ENCODE data around the gene DIP2C.

DNA sequence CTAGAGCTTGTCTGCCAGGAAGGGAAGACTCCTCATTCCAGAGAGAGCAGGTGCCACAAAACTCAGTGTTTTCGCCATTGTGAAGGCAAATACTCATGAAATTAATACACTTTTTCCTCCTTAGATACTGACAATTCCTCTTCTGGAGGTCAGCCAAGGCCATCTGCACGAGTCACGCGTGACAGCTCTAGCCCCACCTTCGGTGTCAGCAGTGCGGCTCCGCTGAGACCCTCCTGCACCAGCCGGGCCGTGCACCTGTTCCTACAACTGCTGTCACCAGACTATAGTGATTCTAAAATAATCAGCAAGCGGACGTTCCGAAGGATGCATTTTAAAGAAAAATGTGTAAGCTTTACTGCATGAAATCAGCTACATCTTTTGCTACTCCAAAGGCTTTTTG, 127.7 kb downstream of the DIP2C start:
- TF ChIP-seq, protein P1, sequence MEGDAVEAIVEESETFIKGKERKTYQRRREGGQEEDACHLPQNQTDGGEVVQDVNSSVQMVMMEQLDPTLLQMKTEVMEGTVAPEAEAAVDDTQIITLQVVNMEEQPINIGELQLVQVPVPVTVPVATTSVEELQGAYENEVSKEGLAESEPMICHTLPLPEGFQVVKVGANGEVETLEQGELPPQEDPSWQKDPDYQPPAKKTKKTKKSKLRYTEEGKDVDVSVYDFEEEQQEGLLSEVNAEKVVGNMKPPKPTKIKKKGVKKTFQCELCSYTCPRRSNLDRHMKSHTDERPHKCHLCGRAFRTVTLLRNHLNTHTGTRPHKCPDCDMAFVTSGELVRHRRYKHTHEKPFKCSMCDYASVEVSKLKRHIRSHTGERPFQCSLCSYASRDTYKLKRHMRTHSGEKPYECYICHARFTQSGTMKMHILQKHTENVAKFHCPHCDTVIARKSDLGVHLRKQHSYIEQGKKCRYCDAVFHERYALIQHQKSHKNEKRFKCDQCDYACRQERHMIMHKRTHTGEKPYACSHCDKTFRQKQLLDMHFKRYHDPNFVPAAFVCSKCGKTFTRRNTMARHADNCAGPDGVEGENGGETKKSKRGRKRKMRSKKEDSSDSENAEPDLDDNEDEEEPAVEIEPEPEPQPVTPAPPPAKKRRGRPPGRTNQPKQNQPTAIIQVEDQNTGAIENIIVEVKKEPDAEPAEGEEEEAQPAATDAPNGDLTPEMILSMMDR (IDR thresholded peaks at IDR 0.05): no peak
- no peak for TF ChIP-seq POLR2A (IDR thresholded peaks at IDR 0.05)
